ENCODE results near the gene PSMC3.

The PSMC3 gene

DNA sequence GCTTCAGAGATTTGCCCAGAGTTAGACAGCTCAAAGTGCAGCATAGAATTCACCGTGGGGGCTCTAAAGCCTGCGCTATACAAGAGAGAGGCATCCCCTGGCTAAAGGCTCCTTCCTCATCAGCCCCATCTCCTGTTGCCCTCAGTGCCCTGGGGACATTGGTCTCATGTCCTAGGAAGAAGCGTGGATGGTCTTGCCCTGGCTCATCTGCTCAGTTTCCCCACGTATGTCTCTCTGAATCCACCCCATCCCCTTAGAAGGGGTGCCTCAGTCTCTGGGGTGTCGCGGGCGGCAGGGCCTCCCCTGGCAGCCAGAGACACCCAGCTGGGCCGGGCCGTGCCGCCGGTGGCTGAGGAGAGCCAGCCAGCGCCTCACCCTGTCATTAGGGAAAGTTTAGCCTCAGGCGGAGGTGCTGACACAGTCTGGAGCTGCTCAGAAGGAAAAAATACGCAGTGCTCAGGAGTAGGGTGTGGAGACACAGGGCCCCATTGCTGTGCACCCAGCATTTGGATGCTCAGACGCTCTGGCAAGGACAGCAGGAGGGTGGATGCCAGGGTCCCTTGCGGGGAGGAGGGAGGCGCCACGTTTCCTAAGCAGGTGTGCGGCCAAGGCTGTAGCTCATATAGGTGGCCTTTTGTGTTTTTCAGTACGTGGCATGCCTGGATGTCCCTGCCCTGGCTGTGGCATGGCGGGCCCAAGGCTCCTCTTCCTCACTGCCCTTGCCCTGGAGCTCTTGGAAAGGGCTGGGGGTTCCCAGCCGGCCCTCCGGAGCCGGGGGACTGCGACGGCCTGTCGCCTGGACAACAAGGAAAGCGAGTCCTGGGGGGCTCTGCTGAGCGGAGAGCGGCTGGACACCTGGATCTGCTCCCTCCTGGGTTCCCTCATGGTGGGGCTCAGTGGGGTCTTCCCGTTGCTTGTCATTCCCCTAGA lies 16.5 kb downstream of the PSMC3 start:
- Mint-ChIP-seq H3K9me3 (no peaks in the 10 kb centered on the region), H3K27ac (peak overlapping the region; percentile 97), H3K4me1 (peaks cover 34% of the 10 kb centered on the region), H3K4me3 (peak overlapping the region; percentile 97), H3K36me3 (peaks cover 26% of the 10 kb centered on the region)
- DNase-seq (ENCODE audit: low spot score in 2 of 2) (peak in 1 of 2 donors; percentile 51), ATAC-seq (no peak)

DNA sequence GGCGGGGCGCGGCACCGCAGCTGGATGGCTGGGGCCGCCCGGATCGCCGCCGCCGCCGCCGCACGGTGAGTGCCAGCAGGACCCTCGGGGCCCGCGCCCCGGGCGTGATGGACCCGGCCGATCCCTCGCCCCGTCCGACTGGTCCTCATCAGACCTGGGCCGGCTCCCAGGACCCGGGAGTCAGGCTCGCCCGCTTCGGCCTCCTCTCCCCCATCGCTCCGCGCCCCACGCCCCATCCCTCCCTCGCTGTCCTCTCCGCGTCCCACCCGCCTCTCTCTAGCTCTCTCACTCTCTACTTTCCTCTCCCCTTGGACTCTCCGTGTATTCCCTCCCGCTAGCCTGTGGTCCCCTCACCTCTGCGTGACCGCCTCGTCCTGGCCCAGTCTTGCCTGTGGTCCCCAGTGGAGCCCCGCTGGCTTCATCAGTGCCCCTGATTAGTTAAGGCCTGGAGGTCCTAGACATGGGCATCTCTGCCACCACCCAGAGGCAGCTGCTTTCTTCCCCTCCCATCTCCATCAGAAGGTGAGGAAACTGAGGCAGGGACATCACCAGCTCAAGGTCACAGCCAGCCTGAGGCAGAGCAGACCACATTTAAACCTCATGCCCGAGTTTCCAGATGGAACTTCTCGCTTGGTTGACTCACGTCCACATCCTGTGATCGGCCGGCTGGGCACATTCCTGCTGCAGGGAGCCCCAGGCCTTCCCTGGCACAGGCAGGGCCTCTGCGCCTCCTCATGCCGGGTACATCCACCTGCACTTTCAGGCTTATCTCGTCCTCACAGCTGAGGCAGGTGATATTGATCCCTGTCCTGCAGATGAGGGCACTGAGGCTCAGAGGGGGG lies 17.4 kb downstream of the PSMC3 start:
- Mint-ChIP-seq H3K9me3 (no peaks in the 10 kb centered on the region), H3K4me1 (peaks cover 29% of the 10 kb centered on the region), H3K4me3 (peak overlapping the region; percentile 97), H3K36me3 (peaks cover 19% of the 10 kb centered on the region), H3K27ac (peak overlapping the region; percentile 97)
- ATAC-seq (no peak), DNase-seq (ENCODE audit: low spot score in 2 of 2) (peak in 1 of 2 donors; percentile 73)

DNA sequence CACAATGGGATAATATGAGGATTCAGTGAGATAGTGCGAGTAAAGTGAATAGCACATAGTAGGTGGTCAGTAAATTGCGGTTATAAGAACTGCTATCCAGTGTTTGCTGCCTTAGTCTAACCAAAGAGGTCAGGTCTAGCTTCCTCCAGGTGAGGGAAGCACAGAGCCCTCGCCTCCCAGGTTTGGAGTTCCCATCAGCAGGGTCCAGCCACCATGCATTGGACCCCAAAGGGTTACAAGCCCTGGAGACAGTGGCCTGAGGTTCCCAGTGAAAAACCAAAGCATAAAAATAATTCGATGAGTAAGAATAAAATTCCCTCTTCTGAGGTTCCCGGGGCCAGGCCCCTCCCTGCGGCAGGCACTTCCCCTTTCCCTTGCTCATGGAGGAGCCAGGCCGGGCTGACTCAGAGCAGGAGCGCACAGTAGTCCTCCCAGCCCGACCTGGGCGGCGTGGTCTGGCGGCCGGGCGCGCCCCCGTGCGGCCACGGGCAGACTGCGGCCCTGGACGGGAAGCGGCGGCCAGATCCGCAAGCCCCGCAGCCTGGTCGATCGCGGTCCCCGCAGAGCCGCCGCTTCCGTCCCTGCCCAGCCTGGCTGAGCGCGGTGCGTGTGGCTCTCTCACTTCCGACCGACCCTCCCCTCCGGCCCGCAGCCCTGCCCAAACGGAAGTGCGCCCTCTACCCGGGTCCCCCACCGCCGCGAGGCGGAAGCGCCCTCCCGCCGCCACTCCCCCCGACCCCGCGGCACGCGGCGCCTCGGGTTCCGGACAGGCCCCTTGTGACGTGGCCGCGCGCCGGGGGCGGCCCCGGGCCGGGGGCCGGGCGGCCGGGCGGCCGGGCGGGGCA lies 18.3 kb downstream of the PSMC3 start, which contains the start of gene SLC39A13:
SLC39A13 (plus strand) TSS at position 845 of the 845 bp plus-strand sequence. CDS start 1,505 bp downstream, outside the sequence.
- H3K4me1 Mint-ChIP-seq = peaks cover 24% of the 10 kb centered on the region

DNA sequence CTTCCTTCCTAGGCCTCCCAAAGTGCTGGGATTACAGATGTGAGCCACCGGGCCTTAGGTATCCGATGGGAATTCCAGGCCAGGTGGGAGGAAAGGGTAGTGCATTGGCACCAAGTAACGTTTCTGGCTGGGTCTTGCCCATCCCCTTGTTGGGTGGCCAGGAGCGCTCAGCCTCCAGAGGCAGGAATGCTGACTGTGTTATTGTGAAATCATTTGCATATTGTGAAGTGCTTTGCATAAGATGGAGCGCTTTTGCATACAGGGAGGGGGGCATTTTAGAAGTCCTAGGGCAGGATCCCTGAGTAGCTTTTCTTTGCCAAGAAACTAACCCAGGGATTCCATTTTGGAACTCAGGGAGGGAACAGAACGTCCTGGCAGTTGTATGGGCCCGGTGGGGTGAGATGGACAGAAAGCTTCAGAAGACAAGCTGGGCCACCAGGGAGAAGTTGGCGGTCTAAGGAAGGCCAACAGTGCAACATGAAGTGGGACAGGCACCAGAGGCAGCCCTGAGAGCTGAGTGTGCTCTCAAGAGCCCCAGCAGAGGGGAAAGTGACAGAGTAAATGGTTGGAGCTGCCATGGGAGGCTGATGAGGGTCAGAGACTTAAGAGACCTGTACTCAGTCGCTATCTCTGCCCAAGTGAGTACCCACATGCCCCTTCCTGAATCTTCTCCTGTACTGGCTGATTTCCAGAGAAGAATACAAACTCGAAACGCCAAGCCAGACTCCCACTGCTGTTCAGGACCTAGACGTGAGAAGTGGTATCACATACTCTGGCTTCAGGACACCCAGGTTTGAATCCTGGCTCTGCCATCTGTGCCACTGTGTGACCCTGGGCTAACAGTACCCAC lies 19.1 kb downstream of the PSMC3 start:
- H3K9me3 Mint-ChIP-seq = no peaks in the 10 kb centered on the region
- H3K4me3 Mint-ChIP-seq = peak overlapping the region; percentile 97

More for the DNA sequence above, 18.3 kb downstream of the PSMC3 start, which contains the start of gene SLC39A13:
- Mint-ChIP-seq H3K9me3 (no peaks in the 10 kb centered on the region), H3K36me3 (peaks cover 11% of the 10 kb centered on the region), H3K4me3 (peak within 1 kb of the TSS; percentile 97), H3K27ac (peak within 1 kb of the TSS; percentile 97)
- peak; percentile 98 to 99 for DNase-seq (ENCODE audit: low spot score in 2 of 2)
- ATAC-seq = peak; percentile 90

DNA sequence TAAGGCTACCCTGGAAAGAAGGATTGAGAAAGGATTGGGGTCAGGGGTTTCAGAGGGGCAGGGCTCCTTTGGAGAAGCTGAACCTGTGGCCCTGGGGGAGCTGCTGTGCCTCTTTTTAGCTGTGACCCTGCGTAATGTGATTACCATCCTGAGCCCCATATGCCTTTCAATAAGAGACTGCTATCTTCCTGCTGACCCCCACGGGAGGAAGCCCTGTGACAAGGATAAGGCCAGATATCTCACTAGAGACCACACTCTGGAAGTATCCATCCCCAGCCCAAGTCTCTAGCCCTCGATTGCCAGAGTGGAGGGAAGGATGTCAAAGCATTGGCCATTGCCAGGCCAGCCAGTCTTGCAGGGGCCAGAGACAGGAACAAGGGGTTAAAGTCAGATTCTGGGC lies 22.7 kb downstream of the PSMC3 start:
- DNase-seq (ENCODE audit: low spot score in 2 of 2) (no peak), ATAC-seq (no peak)
- Mint-ChIP-seq H3K4me3 (no peak overlapping the region), H3K9me3 (no peaks in the 10 kb centered on the region), H3K4me1 (peaks cover 26% of the 10 kb centered on the region), H3K27ac (peak overlapping the region; percentile 21), H3K36me3 (peaks cover under 1% of the 10 kb centered on the region)

More for the DNA sequence above, 19.1 kb downstream of the PSMC3 start:
- peak overlapping the region; percentile 97 for H3K27ac Mint-ChIP-seq
- peaks cover 24% of the 10 kb centered on the region for H3K4me1 Mint-ChIP-seq
- H3K36me3 Mint-ChIP-seq = peaks cover 10% of the 10 kb centered on the region
- DNase-seq (ENCODE audit: low spot score in 2 of 2) (peak in 1 of 2 donors; percentile 54), ATAC-seq (no peak)

DNA sequence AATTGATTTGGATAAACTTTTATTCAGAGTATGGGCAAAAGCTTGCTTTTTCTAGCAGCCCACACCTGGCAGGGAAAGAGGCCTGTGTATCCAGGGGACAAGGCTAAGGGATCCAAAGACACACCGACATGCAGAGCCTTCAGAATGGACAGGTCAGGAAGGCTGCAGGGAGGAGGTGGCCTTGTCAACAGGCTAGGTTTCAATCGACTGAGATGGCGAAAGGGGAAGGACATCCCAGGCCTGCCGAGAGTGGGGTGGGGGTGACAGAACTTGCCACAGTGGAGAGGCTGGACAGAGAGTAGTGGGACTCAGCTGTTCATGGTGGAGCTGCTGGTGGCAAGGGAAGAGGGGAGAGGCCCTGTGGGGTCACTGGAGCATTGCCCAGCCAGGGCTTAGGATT lies 23.1 kb downstream of the PSMC3 start:
- Mint-ChIP-seq H3K27ac (peak overlapping the region; percentile 21), H3K36me3 (no peaks in the 10 kb centered on the region), H3K9me3 (no peaks in the 10 kb centered on the region), H3K4me1 (peaks cover 26% of the 10 kb centered on the region), H3K4me3 (no peak overlapping the region)
- ATAC-seq (no peak), DNase-seq (ENCODE audit: low spot score in 2 of 2) (no peak)

DNA sequence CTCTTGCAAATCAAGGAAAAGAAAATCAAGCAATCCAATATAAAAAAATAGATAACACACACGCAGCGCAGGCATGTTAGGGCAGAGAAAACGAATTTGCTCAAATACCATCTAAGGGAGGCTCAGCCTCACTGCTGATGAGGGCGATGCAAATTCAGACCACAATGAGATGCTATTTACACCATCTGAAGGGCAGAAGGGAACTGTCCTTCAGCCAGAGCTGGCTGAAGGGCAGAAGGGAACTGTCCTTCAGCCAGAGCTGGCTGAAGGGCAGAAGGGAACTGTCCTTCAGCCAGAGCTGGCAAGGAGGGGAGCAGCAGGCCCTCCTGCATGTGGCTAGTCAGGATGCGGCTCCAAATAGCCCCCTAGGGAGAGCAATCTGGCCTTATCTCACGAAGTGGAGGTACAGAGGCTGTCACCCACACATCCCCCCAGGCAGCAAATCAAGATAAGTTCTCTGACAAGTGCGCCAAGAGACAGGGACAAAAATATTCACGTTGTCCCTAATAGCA lies 25.4 kb downstream of the PSMC3 start:
- H3K9me3 Mint-ChIP-seq = no peaks in the 10 kb centered on the region
- peak overlapping the region; percentile 94 for H3K27ac Mint-ChIP-seq
- H3K4me3 Mint-ChIP-seq = peak overlapping the region; percentile 68
- ATAC-seq (no peak), DNase-seq (ENCODE audit: low spot score in 2 of 2) (no peak)
- H3K36me3 Mint-ChIP-seq = no peaks in the 10 kb centered on the region
- H3K4me1 Mint-ChIP-seq = peaks cover 16% of the 10 kb centered on the region

DNA sequence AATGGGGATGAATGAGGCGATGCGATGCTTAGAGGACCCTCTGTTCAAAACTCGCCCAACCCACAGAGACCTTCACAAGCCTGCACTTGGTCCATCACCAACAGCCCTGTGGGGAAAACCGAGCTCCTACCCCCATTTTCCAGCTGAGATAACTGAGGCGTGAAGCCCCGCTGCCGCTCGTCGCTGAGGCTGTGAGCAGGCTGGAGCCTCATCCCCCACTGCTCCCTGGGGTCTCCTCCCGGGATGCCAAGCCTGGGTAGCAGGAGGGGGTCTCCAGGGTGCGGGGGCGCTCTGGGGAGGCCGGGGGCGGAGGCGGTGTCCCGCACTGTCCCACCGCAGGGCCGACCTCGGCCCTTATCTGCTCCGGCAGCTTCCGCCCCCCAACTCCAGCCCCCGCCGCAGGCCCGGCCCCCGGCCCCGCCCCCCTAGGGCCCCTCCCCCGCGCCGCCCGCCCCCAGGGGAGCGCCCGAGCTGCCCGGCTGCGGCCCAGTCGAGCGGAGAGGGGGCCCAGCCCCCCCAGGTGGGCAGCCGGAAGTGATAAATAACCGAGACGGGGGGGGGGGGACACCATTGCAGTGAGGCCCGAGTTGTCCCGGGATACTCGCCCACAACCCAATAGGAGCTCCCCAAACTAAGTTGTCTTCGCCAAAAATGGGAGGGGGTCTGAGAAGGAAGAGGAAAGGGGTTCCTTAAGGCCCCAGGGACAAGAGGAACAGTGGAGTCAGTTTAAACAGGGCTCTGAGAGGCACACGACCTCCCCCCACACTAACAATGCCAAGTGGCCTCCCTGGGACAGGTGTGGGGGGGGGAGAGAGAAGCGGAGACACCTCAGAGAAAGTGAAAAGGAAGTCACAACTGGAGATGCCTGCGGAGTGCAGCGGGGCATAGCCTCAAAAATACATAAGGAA lies 26.1 kb downstream of the PSMC3 start:
- H3K4me1 Mint-ChIP-seq = peaks cover 23% of the 10 kb centered on the region
- ATAC-seq = peak; percentile 71

DNA sequence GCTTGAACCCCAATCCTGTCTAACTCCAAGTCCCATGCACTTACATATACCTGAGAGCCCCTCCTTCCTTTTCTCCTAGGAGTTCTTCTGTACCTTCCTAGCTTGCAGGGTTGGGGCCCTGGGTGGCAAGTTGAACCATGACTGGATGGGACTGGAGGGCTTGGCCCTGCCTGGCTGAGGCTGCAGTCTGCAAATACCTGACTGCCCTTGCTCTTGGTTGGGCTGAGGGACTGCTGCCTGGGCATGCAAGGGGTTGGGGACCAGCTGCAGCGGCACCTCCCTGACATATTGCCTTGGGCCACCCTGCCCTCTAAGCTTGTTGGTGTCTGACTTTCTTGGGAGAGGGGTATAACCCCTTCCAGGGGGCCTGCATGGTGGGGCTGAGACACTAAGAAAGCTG lies 27.7 kb downstream of the PSMC3 start:
- DNase-seq (ENCODE audit: low spot score in 2 of 2) = no peak
- H3K36me3 Mint-ChIP-seq = no peaks in the 10 kb centered on the region
- peak overlapping the region; percentile 68 for H3K4me3 Mint-ChIP-seq
- H3K27ac Mint-ChIP-seq = no peak overlapping the region
- ATAC-seq = no peak
- H3K9me3 Mint-ChIP-seq = no peaks in the 10 kb centered on the region
- H3K4me1 Mint-ChIP-seq = peaks cover 33% of the 10 kb centered on the region

More for the DNA sequence above, 26.1 kb downstream of the PSMC3 start:
- H3K36me3 Mint-ChIP-seq = no peaks in the 10 kb centered on the region
- peak overlapping the region; percentile 68 for H3K4me3 Mint-ChIP-seq
- DNase-seq (ENCODE audit: low spot score in 2 of 2) = peak in 1 of 2 donors; percentile 31
- H3K27ac Mint-ChIP-seq = peak overlapping the region; percentile 94
- H3K9me3 Mint-ChIP-seq = no peaks in the 10 kb centered on the region

DNA sequence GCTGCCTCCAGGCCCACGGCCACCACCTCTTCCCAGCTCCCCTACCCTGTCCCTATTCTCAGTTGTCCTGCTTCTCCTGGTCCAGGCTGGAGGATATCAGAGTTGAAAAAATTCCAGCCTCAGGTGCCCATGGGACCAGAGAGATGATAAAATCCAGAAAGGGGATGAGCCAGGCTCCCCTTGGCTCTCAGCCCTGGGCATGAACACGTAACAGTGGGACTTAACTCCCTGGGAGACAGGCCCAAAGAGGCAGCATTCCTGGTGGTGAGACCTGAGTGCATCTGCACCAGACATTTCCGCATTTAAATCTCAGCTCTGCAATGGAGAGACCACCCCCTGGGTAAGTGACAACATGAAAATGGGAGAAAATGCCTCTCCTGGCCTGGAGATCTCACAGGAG lies 28.2 kb downstream of the PSMC3 start:
- ATAC-seq (no peak), DNase-seq (ENCODE audit: low spot score in 2 of 2) (no peak)
- no peak overlapping the region for H3K4me3 Mint-ChIP-seq
- no peaks in the 10 kb centered on the region for H3K36me3 Mint-ChIP-seq
- H3K4me1 Mint-ChIP-seq = peaks cover 36% of the 10 kb centered on the region
- H3K27ac Mint-ChIP-seq = no peak overlapping the region
- no peaks in the 10 kb centered on the region for H3K9me3 Mint-ChIP-seq

DNA sequence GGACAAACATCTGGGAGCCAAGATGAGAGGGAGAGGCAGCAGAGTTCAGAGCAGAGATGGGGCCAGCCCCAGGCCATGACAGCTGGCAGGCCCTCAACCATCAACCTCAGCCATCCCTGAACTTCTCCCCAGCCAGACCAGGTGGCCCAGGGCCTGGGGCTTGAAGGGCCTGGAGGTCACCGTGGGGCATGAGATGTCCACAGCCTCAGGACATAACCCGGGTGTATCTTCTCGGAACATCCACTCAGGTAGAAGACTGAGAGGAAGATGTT lies 30.3 kb downstream of the PSMC3 start:
- Mint-ChIP-seq H3K4me3 (peak overlapping the region; percentile 51), H3K9me3 (no peaks in the 10 kb centered on the region), H3K27ac (peak overlapping the region; percentile 95), H3K36me3 (no peaks in the 10 kb centered on the region), H3K4me1 (peaks cover 52% of the 10 kb centered on the region)
- DNase-seq (ENCODE audit: low spot score in 2 of 2) = no peak
- ATAC-seq = no peak

DNA sequence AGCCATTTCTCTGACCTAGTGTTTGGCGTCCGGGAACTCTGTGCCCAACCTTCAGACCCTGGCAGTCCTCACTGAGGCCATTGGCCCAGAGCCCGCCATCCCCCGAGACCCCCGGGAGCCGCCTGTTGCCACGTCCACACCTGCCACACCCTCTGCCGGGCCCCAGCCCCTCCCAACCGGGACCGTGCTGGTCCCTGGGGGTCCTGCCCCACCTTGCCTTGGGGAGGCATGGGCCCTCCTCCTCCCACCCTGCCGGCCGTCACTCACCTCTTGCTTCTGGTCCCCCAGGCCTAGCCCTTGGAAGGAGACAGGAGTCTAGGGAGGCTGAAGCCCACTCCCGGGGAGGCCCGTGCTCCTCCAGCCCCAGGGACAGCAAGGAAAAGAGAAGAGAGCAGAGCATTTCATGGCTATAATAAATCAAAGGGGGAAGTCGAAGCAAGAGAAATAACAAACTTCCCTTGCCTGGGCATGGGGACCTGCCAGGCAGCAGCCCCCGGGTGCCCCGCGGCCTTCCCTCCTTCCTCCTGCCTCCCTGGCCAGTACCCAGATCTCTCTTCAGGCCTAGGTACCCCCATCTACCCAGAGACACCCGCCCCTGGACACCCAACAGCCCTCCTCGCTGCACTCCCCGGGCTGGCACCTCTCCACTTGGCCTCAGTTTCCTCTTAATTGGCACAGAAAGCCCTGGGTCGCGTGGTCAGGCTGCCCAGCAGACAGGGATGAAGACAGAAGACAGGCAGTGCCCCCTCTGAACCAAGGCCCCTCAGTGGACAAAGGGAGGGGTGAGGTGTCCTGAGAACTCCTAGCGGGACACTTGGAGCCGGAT lies 30.8 kb downstream of the PSMC3 start:
- Mint-ChIP-seq H3K36me3 (no peaks in the 10 kb centered on the region), H3K4me3 (peak overlapping the region; percentile 51), H3K9me3 (no peaks in the 10 kb centered on the region), H3K4me1 (peaks cover 53% of the 10 kb centered on the region), H3K27ac (peak overlapping the region; percentile 95)
- no peak for ATAC-seq
- DNase-seq (ENCODE audit: low spot score in 2 of 2) = no peak

All from stimulated activated effector memory CD8-positive, alpha-beta T cell treated with anti-CD3 and anti-CD28 coated beads, Interleukin-12 subunit alpha, Interleukin-12 subunit beta, amount 100 ng/mL, for 72 hours (primary cell).